Activated gamma-delta T cell treated with anti-CD3 and anti-CD28 coated beads, Interleukin-2, amount 50 U/mL, for 16 hours (primary cell): ENCODE data around the gene FSD1L.
"Not testable (repeated sequence)": the region's sequence is repeated elsewhere in the genome, so short reads cannot be mapped to it uniquely, and the experiment has no call there.

Experiments
- DNase-seq: peaks from one replicate; pipeline ENCODE4 v3.0.0-alpha.2; 2020; ENCODE audit warnings: low read depth

The FSD1L gene

DNA sequence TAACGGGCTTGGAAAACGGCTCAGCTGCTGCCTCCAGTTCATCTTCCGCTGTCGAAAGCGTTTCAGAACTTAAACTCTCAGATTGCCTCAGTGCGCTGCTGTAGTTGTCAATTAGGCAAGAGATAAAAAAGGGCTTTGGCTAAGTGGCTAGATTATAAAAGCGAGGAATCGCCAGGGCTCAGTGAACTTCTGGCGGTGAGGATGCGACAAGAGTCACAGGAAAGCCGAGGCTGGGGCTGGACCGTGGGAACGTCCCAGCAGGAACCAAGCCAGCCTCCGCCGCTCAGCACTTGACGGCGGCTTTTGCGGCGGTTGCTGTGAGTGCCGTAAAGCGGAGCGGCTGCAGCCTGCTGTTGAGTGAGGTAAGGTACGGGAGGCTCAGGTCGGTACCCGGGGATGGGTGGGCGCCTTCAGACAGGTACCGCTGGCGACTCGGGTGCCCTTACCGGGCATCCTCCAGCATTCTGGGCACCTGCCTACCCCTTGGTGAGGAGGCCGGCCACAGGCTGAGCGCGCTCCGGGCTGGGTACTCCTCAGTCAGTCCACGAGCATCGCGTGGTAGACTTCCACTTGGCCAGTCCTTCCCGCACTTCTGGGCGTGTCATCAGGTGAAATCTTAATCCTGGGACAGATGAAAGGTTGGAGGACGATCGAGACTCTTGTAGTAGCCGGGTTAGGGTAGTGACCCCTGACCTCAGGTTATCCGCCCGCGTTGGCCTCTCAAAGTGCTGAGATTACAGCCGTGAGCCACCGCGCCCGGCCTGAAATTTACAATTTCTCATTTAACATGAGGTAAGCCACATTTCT lies 110.2 kb downstream of the FSD1L start, which contains the start of gene FKTN:
Gene FKTN, plus strand, starts transcription at position 328 of the 807 bp plus-strand sequence. CDS start 16,902 bp downstream, outside the sequence.
- DNase-seq, result peak; percentile 61

DNA sequence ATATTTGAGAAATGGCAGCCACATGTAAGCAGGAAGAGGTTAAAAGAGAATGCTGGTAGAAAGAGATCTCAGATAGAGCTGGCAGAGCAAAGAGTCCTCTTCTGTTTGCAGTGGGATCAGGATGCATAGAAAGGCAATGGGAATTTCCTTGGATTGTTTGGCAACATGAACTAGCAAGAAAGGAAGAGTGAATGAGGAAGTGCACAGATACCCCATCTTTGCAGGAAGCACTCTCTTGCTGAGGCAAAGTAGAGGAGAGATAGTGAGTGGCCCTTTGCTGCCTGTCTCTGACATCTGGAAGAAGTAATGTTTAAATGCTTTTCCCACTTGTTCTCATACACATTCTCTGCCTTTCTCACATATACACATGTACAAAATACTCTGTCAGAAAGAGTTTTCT lies 124.6 kb downstream of the FSD1L start:
- DNase-seq, result no peak

DNA sequence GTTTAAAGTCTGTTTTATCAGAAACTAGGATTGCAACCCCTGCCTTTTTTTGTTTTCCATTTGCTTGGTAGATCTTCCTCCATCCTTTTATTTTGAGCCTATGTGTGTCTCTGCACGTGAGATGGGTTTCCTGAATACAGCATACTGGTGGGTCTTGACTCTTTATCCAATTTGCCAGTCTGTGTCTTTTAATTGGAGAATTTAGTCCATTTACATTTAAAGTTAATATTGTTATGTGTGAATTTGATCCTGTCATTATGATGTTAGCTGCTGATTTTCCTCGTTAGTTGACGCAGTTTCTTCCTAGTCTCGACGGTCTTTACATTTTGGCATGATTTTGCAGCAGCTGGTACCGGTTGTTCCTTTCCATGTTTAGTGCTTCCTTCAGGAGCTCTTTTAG lies 132.1 kb downstream of the FSD1L start:
- not testable (repeated sequence) for DNase-seq

DNA sequence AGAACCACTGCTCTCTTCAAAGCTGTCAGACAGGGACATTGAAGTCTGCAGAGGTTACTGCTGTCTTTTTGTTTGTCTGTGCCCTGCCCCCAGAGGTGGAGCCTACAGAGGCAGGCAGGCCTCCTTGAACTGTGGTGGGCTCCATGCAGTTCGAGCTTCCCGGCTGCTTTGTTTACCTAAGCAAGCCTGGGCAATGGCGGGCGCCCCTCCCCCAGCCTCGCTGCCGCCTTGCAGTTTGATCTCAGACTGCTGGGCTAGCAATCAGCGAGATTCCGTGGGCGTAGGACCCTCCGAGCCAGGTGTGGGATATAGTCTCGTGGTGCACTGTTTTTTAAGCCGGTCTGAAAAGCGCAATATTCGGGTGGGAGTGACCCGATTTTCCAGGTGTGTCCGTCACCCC lies 133.7 kb downstream of the FSD1L start:
- DNase-seq, result not testable (repeated sequence)

DNA sequence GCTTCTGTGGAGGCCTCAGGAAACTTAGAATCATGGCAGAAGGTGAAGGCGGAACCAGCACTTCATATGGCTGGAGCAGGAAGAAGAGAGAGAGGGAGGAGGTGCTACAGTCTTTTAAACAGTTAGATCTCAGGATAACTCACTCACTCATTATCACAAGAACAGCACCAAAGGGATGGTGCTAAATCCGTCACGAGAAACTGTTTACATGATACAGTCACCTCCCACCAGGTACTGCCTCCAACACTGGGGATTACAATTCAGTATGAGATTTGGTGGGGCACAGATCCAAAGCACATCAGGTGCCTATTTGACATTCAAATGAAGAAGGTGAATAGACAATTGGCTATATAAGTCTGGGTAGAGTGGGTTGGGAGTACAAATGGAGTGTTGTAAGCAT lies 145.3 kb downstream of the FSD1L start:
- DNase-seq, result no peak
